NB4 (cell line): ENCODE data around the gene RCBTB1.

Source experiments
- CTCF ChIP-seq: IDR thresholded peaks from one replicate; pipeline ENCODE4 v1.5.1; 2012; ENCODE audit warnings: low read depth, low read length
- MAX ChIP-seq: IDR thresholded peaks from 2 replicates; pipeline ENCODE4 v1.6.1; 2011; ENCODE audit warnings: low read depth, low read length
- MYC ChIP-seq: IDR thresholded peaks from 2 replicates; pipeline ENCODE4 v1.6.1; 2011; ENCODE audit warnings: low read depth, low read length
- POLR2A ChIP-seq: IDR thresholded peaks from 2 replicates; pipeline ENCODE4 v1.6.1; 2011; ENCODE audit warnings: mild to moderate bottlenecking; ENCODE audit not compliant: insufficient read length; ENCODE audit errors: extremely low read depth

- TF ChIP-seq CTCF: no peak
- TF ChIP-seq MAX: no peak
- TF ChIP-seq POLR2A: no peak
- TF ChIP-seq MYC: no peak
These were observed 96.8 kb downstream of the RCBTB1 start for GRCh38 chr13:49488563-49488962.
